ENCODE measurements around the gene MRC2.

The MRC2 gene

GRCh38 chr17:62705156-62705777 lies 77.8 kb downstream of the MRC2 start:
- no peak for DNase-seq

- DNase-seq = no peak
These were observed 78.5 kb downstream of the MRC2 start for GRCh38 chr17:62705778-62706597.

GRCh38 chr17:62706598-62707424 lies 79.3 kb downstream of the MRC2 start:
- no peak for DNase-seq

DNA sequence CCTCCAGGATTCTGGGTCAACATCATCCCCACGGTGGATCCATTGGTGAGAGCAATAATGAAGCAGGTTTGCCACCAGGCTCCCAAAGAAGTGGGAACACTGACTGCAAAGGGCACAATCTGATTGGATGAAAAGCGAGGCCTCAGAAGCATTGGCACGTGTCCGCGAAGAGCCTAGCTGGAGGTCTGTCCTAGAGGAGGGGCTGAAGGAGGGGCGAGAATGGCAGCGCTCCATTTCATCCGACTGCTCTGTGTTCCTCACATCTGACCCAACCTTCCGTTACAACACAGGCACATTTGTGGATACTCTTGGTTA lies 79.9 kb downstream of the MRC2 start:
- DNase-seq = no peak

- DNase-seq = no peak
These were observed 81.1 kb downstream of the MRC2 start for GRCh38 chr17:62708587-62708986.

- no peak for DNase-seq
These were observed 84.7 kb downstream of the MRC2 start for GRCh38 chr17:62712171-62712581.

DNA sequence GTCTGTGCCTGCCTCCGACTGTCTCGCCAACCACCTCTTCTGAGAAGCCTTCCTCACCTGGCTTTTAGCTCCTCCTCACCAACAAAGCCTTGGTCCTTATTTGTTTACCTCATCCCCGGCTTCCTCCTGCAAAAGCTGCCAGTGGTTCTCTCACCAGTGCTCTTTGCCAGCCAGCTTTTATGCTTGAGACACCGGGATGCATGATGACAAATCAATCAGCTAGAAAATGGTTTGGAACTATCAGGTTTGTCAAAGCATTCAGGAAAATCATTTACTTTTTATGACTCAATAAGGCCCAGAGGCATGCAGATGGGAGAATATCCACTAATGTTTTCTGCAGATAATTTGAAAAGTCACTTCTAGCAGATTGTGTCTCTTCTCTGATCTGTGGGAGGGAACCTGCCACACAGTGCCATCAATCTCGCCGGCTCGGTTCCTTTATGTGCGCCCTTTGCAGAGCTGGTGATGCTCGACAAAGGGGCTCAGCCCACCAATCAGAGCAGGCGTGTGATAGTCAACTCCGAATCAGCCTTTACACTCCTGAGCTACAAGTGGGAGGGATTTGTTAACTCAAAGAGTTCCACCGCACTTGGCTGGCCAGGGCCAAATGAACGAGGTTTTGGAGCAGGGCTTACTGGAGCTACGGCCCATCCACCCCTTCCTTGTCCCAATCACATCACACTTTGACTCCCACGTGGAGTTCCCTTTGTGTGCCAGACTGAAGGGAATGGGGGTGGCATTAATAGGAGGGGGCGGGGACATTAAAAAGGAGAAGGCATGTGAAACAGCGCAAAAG lies 85.8 kb downstream of the MRC2 start:
- no peak for DNase-seq

GRCh38 chr17:62714016-62714777 lies 86.7 kb downstream of the MRC2 start:
- DNase-seq = no peak

DNA sequence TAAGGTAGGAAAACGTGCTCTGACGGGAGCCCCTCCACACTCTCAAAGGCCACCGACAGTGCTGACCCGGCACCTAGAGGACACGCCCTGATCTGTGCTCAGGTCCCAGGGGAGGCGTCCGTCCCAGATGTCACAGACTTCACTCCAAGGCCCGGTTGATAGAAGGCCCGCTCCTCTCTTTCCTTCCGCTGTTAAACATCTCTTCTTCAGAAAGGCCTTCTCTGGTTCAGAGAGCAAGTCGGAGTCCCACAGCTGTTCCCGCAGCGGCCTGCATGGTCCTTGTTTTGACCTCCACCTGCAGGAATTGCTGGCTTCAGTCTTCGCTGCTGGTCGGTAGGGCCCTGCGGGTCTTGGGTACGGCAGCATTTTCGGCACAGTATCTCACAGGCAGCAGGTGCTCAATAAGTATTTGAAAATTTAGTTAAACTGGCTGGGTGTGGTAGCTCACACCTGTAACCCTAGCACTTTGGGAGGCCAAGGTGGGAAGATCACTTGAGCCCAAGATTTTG lies 88.5 kb downstream of the MRC2 start:
- no peak for DNase-seq

GRCh38 chr17:62716834-62717588 lies 89.5 kb downstream of the MRC2 start:
- no peak for DNase-seq

GRCh38 chr17:62717589-62717855 lies 90.1 kb downstream of the MRC2 start:
- no peak for DNase-seq

DNA sequence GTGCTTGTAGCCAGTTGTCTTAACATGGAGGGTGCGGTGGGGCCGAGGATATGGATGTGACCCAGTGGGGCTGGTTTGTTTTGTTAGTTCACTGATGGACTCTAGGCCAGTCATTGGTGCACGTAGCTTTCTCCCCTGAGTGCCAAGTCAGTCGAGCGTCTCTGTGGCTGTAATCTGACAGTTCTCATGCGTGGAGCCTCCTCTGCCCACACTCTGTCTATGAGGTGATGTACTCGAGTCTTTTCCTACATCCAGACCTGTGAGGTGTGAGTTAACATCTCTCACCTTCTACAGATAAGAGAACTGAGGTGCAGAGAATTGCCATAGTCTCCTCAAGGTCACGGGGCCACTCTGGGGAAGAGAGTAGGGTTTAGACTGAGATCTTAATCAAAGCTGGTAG lies 90.4 kb downstream of the MRC2 start:
- no peak for DNase-seq

- no peak for DNase-seq
These were observed 91.0 kb downstream of the MRC2 start for GRCh38 chr17:62718429-62718828.

GRCh38 chr17:62719586-62719985 lies 92.1 kb downstream of the MRC2 start:
- DNase-seq = no peak

DNA sequence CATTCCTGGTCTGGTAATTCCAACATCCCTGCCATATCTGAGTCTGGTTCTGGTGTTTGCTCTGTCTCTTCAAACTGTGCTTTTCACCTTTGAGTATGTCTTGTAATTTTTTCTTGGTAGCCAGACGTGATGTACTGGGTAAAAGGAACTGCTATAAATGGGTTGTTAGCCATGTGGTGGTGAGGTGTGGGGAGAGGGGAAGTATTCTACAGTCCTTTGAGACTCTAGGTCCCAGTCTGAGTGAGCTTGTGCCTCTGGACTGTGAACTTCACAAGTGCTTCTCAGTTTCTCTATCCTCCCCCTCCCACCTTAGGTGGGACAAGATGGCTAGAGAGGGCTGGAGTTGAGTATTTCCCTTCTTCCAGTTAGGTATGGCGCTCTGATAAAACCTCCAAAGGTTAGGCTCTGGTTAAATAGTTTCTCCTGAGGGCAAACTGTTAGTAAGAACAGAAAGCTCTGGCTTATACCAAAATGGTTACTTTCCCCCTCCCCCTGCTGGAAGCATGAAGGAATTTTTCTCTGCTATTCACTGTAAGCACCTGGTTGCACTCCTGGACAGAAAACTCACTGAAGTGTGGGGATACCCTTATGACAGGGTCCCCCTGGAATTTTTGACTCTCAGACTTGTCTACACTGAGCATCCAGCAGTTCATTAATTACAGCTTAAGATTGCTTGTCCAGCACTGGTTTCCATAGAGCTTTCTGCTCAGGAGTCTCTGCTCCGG lies 92.8 kb downstream of the MRC2 start:
- DNase-seq = no peak

GRCh38 chr17:62722625-62723024 lies 95.2 kb downstream of the MRC2 start:
- no peak for DNase-seq

GRCh38 chr17:62723842-62724241 lies 96.4 kb downstream of the MRC2 start:
- DNase-seq = no peak

DNA sequence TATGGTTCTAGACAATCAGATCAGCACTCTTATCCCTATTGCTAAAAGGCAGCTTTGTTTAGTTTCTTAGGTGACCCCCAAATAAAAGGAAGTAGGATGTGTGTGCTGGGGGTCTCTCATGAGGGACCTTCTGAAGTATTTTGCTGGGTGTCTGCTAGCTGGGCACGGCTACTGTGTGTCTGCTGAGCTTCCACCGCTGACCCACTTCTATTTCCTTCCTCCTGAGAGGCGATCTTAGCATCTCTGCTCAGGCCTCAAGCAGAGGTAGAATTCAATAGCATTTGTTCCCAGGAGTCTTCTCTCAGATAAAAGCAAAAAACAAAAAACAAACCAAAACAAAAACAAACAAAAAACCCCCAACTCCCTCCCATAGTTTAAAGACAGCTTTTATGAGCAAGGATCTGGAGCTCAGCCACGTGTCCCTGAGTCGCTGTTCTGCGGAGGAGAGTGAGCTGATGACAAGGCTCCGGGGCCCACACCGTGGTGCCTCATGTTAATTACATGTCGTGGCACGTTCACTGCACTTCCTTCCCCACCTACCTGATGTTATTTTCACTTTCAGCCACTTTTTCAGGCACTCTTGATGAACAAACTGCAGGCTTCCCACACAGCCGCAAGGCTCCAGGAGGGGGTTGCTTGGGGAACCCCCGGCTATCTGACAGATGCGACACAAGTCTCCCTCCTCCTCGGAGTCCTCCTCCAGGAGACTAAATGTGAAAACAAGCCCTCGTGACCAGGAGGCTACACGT lies 97.1 kb downstream of the MRC2 start:
- peak; percentile 61 for DNase-seq

- DNase-seq = no peak
These were observed 98.3 kb downstream of the MRC2 start for GRCh38 chr17:62725791-62726249.

All from activated effector memory CD4-positive, alpha-beta T cell treated with Interleukin-2 at 50 U/mL for 16 hours (primary cell).